ENCODE results near the gene LDLRAD4. TPM values are rescaled to one million over a fixed set of nuclear protein-coding genes. Genes with fewer than 3 reads are reported as not detected.
A peak's percentile ranks its signal among the peaks of the same experiment; 100 is the strongest.

Gene LDLRAD4
- total and polyA plus RNA-seq, 2 donors (not counting 1 experiment from before 2014, with no cell fraction given): 13.9 to 35.7 TPM

DNA sequence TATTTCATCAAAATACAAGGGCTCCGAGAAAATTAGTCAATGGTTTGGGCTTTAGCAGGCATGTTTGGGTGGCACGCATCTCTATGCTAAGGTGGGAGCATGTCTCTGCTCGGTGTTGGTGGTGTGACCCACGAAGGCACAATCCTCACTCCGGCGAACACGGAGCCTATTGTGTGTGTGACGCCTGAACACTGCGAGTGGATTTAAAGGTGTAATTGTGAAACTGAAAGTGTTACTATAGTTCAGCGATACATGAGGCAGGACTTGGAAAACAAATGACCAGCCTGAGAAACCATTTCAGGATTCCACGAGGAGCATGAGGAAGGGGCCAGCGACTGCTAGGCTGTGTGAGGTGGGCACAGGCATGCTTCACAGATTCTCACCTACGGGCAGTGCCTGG lies 41.7 kb upstream of the LDLRAD4 start:
- peak overlapping the region; percentile 10 for H3K27ac Mint-ChIP-seq

GRCh38 chr18:13178197-13178596 lies 40.4 kb upstream of the LDLRAD4 start:
- ChIA-PET CTCF (interaction anchor here (1.0 kb wide), 1 partner anchor 12 kb away, joined by 4 read pairs; no protein-coding TSS in a partner anchor), POLR2A (no interaction called here)
- 100% methylated on average over 1 of the region's 7 CpGs for WGBS (ENCODE audit: insufficient coverage)

More for the DNA sequence above, 41.7 kb upstream of the LDLRAD4 start:
- DNase-seq: no peak
- Histone ChIP-seq H3K9ac (ENCODE audit: low read length) (no peak overlapping the region), H3K79me2 (ENCODE audit: control insufficient read depth, insufficient read depth, low read length) (no peaks in the 10 kb centered on the region), H4K20me1 (ENCODE audit: control insufficient read depth, insufficient read depth, low read length, poor library complexity, severe bottlenecking) (no peaks in the 10 kb centered on the region), H3K4me2 (replicated peaks; ENCODE audit: low read depth, low read length, poor library complexity, severe bottlenecking) (no peak overlapping the region), H2AFZ (ENCODE audit: insufficient read depth, low read depth, low read length, poor library complexity, severe bottlenecking) (peak overlapping the region; percentile 8), H3K36me3 (replicated peaks in 1 of 2; ENCODE audit: control extremely low read depth in 1 of 2, control insufficient read depth in 1 of 2, extremely low read depth in 1 of 2, insufficient read depth in 2 of 2, low read length in 1 of 2) (no peaks in the 10 kb centered on the region), H3K4me1 (ENCODE audit: control insufficient read depth in 2 of 2, insufficient read depth in 2 of 2, low read length in 2 of 2) (no peaks in the 10 kb centered on the region), H3K4me3 (ENCODE audit: control extremely low read depth in 1 of 5, extremely low read depth in 1 of 5, insufficient read depth in 1 of 5, low read depth in 2 of 5, low read length in 4 of 5) (no peak overlapping the region), H3K9me3 (ENCODE audit: control extremely low read depth in 1 of 3, control insufficient read depth in 2 of 3, insufficient read depth in 1 of 3, low read length in 2 of 3) (no peaks in the 10 kb centered on the region), H3K27ac (ENCODE audit: low read length in 2 of 2) (no peak overlapping the region), H3K27me3 (replicated peaks in 1 of 4; ENCODE audit: control extremely low read depth in 1 of 4, control insufficient read depth in 3 of 4, insufficient read depth in 4 of 4, low read length in 3 of 4) (no peaks in the 10 kb centered on the region)
- Mint-ChIP-seq H3K9me3 (ENCODE audit: insufficient read depth) (no peaks in the 10 kb centered on the region), H3K4me1 (no peaks in the 10 kb centered on the region), H3K4me3 (no peak overlapping the region), H3K27me3 (peaks cover 12% of the 10 kb centered on the region)
- ATAC-seq (ENCODE audit: low read depth): no peak
- intact Hi-C loops (cut with micrococcal nuclease): no loop called here
- CTCF ChIA-PET: no interaction called here
- 89% methylated on average over 12 of the region's 13 CpGs for WGBS (ENCODE audit: insufficient coverage)
- TF ChIP-seq EZH2 (IDR thresholded peaks at IDR 0.05; ENCODE audit: borderline replicate concordance, insufficient read depth, low read depth, low read length, poor library complexity, severe bottlenecking): no peak
- TF ChIP-seq, protein P1, sequence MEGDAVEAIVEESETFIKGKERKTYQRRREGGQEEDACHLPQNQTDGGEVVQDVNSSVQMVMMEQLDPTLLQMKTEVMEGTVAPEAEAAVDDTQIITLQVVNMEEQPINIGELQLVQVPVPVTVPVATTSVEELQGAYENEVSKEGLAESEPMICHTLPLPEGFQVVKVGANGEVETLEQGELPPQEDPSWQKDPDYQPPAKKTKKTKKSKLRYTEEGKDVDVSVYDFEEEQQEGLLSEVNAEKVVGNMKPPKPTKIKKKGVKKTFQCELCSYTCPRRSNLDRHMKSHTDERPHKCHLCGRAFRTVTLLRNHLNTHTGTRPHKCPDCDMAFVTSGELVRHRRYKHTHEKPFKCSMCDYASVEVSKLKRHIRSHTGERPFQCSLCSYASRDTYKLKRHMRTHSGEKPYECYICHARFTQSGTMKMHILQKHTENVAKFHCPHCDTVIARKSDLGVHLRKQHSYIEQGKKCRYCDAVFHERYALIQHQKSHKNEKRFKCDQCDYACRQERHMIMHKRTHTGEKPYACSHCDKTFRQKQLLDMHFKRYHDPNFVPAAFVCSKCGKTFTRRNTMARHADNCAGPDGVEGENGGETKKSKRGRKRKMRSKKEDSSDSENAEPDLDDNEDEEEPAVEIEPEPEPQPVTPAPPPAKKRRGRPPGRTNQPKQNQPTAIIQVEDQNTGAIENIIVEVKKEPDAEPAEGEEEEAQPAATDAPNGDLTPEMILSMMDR (IDR thresholded peaks at IDR 0.05): no peak
- POLR2A ChIA-PET: no interaction called here

More at GRCh38 chr18:13178197-13178596, 40.4 kb upstream of the LDLRAD4 start:
- no peaks in the 10 kb centered on the region for H3K4me1 Mint-ChIP-seq
- DNase-seq: no peak
- no peak overlapping the region for H3K27ac ChIP-seq (ENCODE audit: low read length in 2 of 2)
- H3K27me3 ChIP-seq (replicated peaks in 1 of 4; ENCODE audit: control extremely low read depth in 1 of 4, control insufficient read depth in 3 of 4, insufficient read depth in 4 of 4, low read length in 3 of 4): no peaks in the 10 kb centered on the region
- no peaks in the 10 kb centered on the region for H3K36me3 ChIP-seq (replicated peaks in 1 of 2; ENCODE audit: control extremely low read depth in 1 of 2, control insufficient read depth in 1 of 2, extremely low read depth in 1 of 2, insufficient read depth in 2 of 2, low read length in 1 of 2)
- no peak overlapping the region for H3K4me3 ChIP-seq (ENCODE audit: control extremely low read depth in 1 of 5, extremely low read depth in 1 of 5, insufficient read depth in 1 of 5, low read depth in 2 of 5, low read length in 4 of 5)
- H3K4me2 ChIP-seq (replicated peaks; ENCODE audit: low read depth, low read length, poor library complexity, severe bottlenecking): no peak overlapping the region
- H3K27ac Mint-ChIP-seq: no peak overlapping the region
- H3K9me3 ChIP-seq (ENCODE audit: control extremely low read depth in 1 of 3, control insufficient read depth in 2 of 3, insufficient read depth in 1 of 3, low read length in 2 of 3): no peaks in the 10 kb centered on the region
- H2AFZ ChIP-seq (ENCODE audit: insufficient read depth, low read depth, low read length, poor library complexity, severe bottlenecking): no peak overlapping the region
- TF ChIP-seq EZH2 (IDR thresholded peaks at IDR 0.05; ENCODE audit: borderline replicate concordance, insufficient read depth, low read depth, low read length, poor library complexity, severe bottlenecking): no peak
- TF ChIP-seq, protein P1 (IDR thresholded peaks at IDR 0.05): no peak
- no peak for ATAC-seq (ENCODE audit: low read depth)
- H3K4me1 ChIP-seq (ENCODE audit: control insufficient read depth in 2 of 2, insufficient read depth in 2 of 2, low read length in 2 of 2): no peaks in the 10 kb centered on the region
- peaks cover 13% of the 10 kb centered on the region for H3K27me3 Mint-ChIP-seq
- intact Hi-C loops (cut with micrococcal nuclease): no loop called here
- no peaks in the 10 kb centered on the region for H3K9me3 Mint-ChIP-seq (ENCODE audit: insufficient read depth)
- no peak overlapping the region for H3K9ac ChIP-seq (ENCODE audit: low read length)
- no peak overlapping the region for H3K4me3 Mint-ChIP-seq
- H4K20me1 ChIP-seq (ENCODE audit: control insufficient read depth, insufficient read depth, low read length, poor library complexity, severe bottlenecking): no peaks in the 10 kb centered on the region
- no peaks in the 10 kb centered on the region for H3K79me2 ChIP-seq (ENCODE audit: control insufficient read depth, insufficient read depth, low read length)
